Head of caudate nucleus (tissue), 42 donors: ENCODE results near the gene TNFRSF25.

Experiments used
- DNase-seq, 42 donors: peaks; one replicate each; pipeline versions ENCODE4 v3.0.0 to v3.0.0-alpha.2; 2020 to 2021; ENCODE audit warnings: mixed read lengths in 7 of 42
- intact Hi-C: fragments of 100-400 bp; cut with DNase I; formaldehyde crosslinking; loops from one replicate; pipeline ENCODE4 v1.15.0; 2022

TNFRSF25 gene

GRCh38 chr1:6466023-6466422 is at the start of gene TNFRSF25:
TSS of gene TNFRSF25 (minus strand) at chr1:6466173. CDS start at chr1:6466107, 66 bp downstream.
- DNase-seq = no peak
- intact Hi-C loops = no loop called here

GRCh38 chr1:6515771-6516170 is 49.8 kb upstream of the TNFRSF25 start:
- intact Hi-C loops = no loop called here
- no peak for DNase-seq

- intact Hi-C loops = no loop called here
Measured at GRCh38 chr1:6513320-6513801, 47.4 kb upstream of the TNFRSF25 start.

GRCh38 chr1:6512908-6513280 is 46.9 kb upstream of the TNFRSF25 start:
- no peak for DNase-seq
- intact Hi-C loops = no loop called here

More at GRCh38 chr1:6513320-6513801, 47.4 kb upstream of the TNFRSF25 start:
- DNase-seq = no peak

- intact Hi-C loops = no loop called here
- no peak for DNase-seq
Measured at GRCh38 chr1:6512245-6512907, 46.4 kb upstream of the TNFRSF25 start.

GRCh38 chr1:6511561-6512244 is 45.7 kb upstream of the TNFRSF25 start:
- intact Hi-C loops = no loop called here
- DNase-seq = no peak

GRCh38 chr1:6511056-6511455 is 45.1 kb upstream of the TNFRSF25 start:
- intact Hi-C loops = no loop called here
- DNase-seq = no peak

GRCh38 chr1:6510493-6510892 is 44.5 kb upstream of the TNFRSF25 start:
- DNase-seq = no peak
- intact Hi-C loops = no loop called here

GRCh38 chr1:6509919-6510291 is 43.9 kb upstream of the TNFRSF25 start:
- intact Hi-C loops = no loop called here
- DNase-seq = peak in 9 of 42 donors; percentile 34 to 65 (median 46)

GRCh38 chr1:6509220-6509918 is 43.4 kb upstream of the TNFRSF25 start:
- intact Hi-C loops = no loop called here
- DNase-seq = peak in 1 of 42 donors; percentile 25

GRCh38 chr1:6508816-6509189 is 42.8 kb upstream of the TNFRSF25 start:
- intact Hi-C loops = no loop called here
- DNase-seq = no peak

- intact Hi-C loops = no loop called here
- no peak for DNase-seq
Measured at GRCh38 chr1:6508154-6508815, 42.3 kb upstream of the TNFRSF25 start.

- DNase-seq = no peak
- intact Hi-C loops = no loop called here
Measured at GRCh38 chr1:6507461-6507911, 41.5 kb upstream of the TNFRSF25 start.

- intact Hi-C loops = no loop called here
- peak in 4 of 42 donors; percentile 33 to 62 (median 42) for DNase-seq
Measured at GRCh38 chr1:6507037-6507428, 41.1 kb upstream of the TNFRSF25 start.

GRCh38 chr1:6506210-6507036 is 40.5 kb upstream of the TNFRSF25 start:
- intact Hi-C loops = no loop called here
- DNase-seq = no peak

GRCh38 chr1:6505367-6506209 is 39.6 kb upstream of the TNFRSF25 start:
- intact Hi-C loops = no loop called here
- DNase-seq = no peak

GRCh38 chr1:6504887-6505286 is 38.9 kb upstream of the TNFRSF25 start:
- DNase-seq = no peak
- intact Hi-C loops = no loop called here
